NB4 (cell line): ENCODE data around the gene MED22.

ENCODE experiments used
- CTCF ChIP-seq: IDR thresholded peaks from one replicate; pipeline ENCODE4 v1.5.1; 2012; ENCODE audit warnings: low read depth, low read length
- POLR2A ChIP-seq: IDR thresholded peaks from 2 replicates; pipeline ENCODE4 v1.6.1; 2011; ENCODE audit warnings: mild to moderate bottlenecking; ENCODE audit not compliant: insufficient read length; ENCODE audit errors: extremely low read depth

GRCh38 chr9:133344071-133344470 is 3.9 kb downstream of the MED22 start:
- TF ChIP-seq CTCF = no peak
- TF ChIP-seq POLR2A = no peak
